ENCODE measurements around the gene ZNF219.

ZNF219 gene

GRCh38 chr14:21069388-21070082, 28.9 kb downstream of the ZNF219 start:
- DNase-seq (ENCODE audit: low spot score) = peak; percentile 74

- DNase-seq (ENCODE audit: low spot score) = peak; percentile 78
Observed at GRCh38 chr14:21068521-21069387, 29.7 kb downstream of the ZNF219 start.

GRCh38 chr14:21066882-21067502, 31.5 kb downstream of the ZNF219 start:
- DNase-seq (ENCODE audit: low spot score) = peak; percentile 17

- DNase-seq (ENCODE audit: low spot score) = no peak
Observed at GRCh38 chr14:21063479-21063878, 35.0 kb downstream of the ZNF219 start.

- no peak for DNase-seq (ENCODE audit: low spot score)
Observed at GRCh38 chr14:21061347-21061668, 37.1 kb downstream of the ZNF219 start.

- DNase-seq (ENCODE audit: low spot score) = no peak
Observed at GRCh38 chr14:21060614-21061346, 37.7 kb downstream of the ZNF219 start.

- no peak for DNase-seq (ENCODE audit: low spot score)
Observed at GRCh38 chr14:21059842-21060613, 38.4 kb downstream of the ZNF219 start.

GRCh38 chr14:21058903-21059302, 39.6 kb downstream of the ZNF219 start:
- DNase-seq (ENCODE audit: low spot score) = no peak

- DNase-seq (ENCODE audit: low spot score) = no peak
Observed at GRCh38 chr14:21057803-21058675, 40.4 kb downstream of the ZNF219 start, which contains the start of gene RNASE8. Gene RNASE8, plus strand, starts transcription at chr14:21057822. Its CDS starts 71 bp downstream, at chr14:21057893.

GRCh38 chr14:21056520-21057163, 41.8 kb downstream of the ZNF219 start:
- DNase-seq (ENCODE audit: low spot score) = no peak

GRCh38 chr14:21055432-21056117, 42.9 kb downstream of the ZNF219 start:
- DNase-seq (ENCODE audit: low spot score) = no peak

GRCh38 chr14:21054768-21055145, 43.7 kb downstream of the ZNF219 start:
- no peak for DNase-seq (ENCODE audit: low spot score)

GRCh38 chr14:21054123-21054767, 44.2 kb downstream of the ZNF219 start:
- DNase-seq (ENCODE audit: low spot score) = no peak

GRCh38 chr14:21053184-21054122, 45.0 kb downstream of the ZNF219 start:
- DNase-seq (ENCODE audit: low spot score) = no peak

- no peak for DNase-seq (ENCODE audit: low spot score)
Observed at GRCh38 chr14:21050597-21050996, 47.9 kb downstream of the ZNF219 start.

GRCh38 chr14:21049271-21049673, 49.2 kb downstream of the ZNF219 start:
- no peak for DNase-seq (ENCODE audit: low spot score)

- no peak for DNase-seq (ENCODE audit: low spot score)
Observed at GRCh38 chr14:21048638-21049037, 49.8 kb downstream of the ZNF219 start.

All from SK-N-DZ (cell line).